ENCODE data around the gene FRMD8. TPM values are rescaled to one million over a fixed set of nuclear protein-coding genes. Genes with fewer than 3 reads are reported as not detected.
A peak's percentile ranks its signal among the peaks of the same experiment; 100 is the strongest.

The FRMD8 gene
- total and polyA plus RNA-seq, 9 donors: 4.3 to 41.7 (median 25.2) TPM

DNA sequence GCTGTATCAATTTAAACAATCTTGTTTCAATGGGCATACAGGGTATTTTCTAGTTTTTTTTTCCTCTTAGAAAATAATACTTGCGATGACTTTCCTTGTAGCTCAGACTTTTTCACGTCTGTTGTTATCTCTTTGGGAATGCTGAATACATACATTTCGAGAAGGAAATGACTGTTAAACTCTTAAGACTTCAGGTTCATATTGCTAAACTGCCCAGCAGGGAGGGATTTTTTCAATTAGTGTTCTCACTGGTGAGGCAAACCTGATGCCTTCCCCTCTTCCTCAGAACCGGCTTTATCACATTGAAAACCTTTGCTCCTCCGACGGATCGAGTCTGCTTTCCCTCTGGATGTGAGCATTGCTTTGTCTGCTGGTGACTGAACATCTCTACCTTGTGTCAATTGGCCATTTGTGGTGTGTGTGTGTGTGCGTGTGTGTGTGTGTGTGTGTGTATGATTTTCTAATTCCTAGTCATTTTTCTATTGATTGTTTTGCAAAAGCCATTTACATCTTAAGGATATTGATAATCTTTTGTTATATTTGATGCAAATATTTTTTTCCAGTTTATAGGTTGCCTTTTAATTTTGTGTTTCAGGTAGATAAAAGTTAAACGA is 42.7 kb downstream of the FRMD8 start:
- Histone ChIP-seq H3K27me3 (no peaks in the 10 kb centered on the region), H3K4me1 (ENCODE audit: insufficient read depth) (peaks cover 6% of the 10 kb centered on the region), H3K4me3 (no peak overlapping the region), H3K9me3 (no peaks in the 10 kb centered on the region), H3K36me3 (no peaks in the 10 kb centered on the region), H3K27ac (peak overlapping the region in 1 of 2 donors; percentile 50)
- TF ChIP-seq, protein P1, sequence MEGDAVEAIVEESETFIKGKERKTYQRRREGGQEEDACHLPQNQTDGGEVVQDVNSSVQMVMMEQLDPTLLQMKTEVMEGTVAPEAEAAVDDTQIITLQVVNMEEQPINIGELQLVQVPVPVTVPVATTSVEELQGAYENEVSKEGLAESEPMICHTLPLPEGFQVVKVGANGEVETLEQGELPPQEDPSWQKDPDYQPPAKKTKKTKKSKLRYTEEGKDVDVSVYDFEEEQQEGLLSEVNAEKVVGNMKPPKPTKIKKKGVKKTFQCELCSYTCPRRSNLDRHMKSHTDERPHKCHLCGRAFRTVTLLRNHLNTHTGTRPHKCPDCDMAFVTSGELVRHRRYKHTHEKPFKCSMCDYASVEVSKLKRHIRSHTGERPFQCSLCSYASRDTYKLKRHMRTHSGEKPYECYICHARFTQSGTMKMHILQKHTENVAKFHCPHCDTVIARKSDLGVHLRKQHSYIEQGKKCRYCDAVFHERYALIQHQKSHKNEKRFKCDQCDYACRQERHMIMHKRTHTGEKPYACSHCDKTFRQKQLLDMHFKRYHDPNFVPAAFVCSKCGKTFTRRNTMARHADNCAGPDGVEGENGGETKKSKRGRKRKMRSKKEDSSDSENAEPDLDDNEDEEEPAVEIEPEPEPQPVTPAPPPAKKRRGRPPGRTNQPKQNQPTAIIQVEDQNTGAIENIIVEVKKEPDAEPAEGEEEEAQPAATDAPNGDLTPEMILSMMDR (IDR thresholded peaks at IDR 0.05): no peak
- peak; percentile 29 for TF ChIP-seq POLR2A (IDR thresholded peaks at IDR 0.05)
- WGBS, 3 donors: 6 to 9% (median 7%) methylated on average over 9 of the region's 9 CpGs
- intact Hi-C loops (cut with DNase I): no loop called here
- DNase-seq: peak in 3 of 5 donors; percentile 40 to 42 (median 42)

DNA sequence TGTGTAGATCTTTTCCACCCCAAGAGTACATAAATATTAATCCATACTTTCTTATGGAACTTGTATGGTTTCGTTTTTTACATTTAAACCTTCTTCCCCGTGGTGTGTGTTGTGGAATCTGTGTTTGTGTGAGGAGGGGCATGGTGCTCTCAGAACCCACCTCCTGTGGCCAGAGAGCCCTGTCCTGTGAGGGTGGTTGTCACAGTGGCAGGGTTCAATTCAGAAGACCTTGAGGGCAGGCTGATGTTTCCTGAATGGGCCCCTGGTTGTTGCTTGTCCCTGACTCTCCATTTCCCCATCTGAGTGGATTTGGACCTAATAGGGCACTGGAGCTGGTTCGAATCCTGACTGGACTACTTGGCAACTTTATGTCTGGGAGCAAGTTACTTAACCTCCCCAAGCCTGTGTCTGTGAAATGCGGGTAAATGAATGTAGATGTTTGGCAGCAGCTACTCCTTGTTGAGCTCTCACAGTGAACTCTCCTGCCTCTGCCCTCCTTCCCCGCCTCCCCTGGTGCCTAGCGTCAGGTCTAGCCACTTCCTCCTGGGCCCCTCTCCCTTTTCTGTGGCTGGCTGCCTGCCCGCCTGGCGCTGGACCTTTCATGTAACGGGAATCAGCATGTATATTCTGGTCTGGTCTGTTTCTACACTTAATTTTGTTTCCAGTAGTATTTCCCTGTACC is 43.4 kb downstream of the FRMD8 start:
- H3K36me3 ChIP-seq: no peaks in the 10 kb centered on the region
- no peaks in the 10 kb centered on the region for H3K9me3 ChIP-seq
- peak overlapping the region; percentile 29 to 50 for H3K27ac ChIP-seq
- H3K4me3 ChIP-seq: peak overlapping the region; percentile 12
- TF ChIP-seq EP300 (IDR thresholded peaks at IDR 0.05): no peak
- TF ChIP-seq POLR2A (IDR thresholded peaks at IDR 0.05): peak; percentile 45
- intact Hi-C loops (cut with DNase I): no loop called here
- peak; percentile 67 to 82 (median 76) for DNase-seq
- H3K27me3 ChIP-seq: no peaks in the 10 kb centered on the region
- H3K4me1 ChIP-seq (ENCODE audit: insufficient read depth): peaks cover 6% of the 10 kb centered on the region
- WGBS, 3 donors: 8 to 11% (median 11%) methylated on average over 9 of the region's 9 CpGs

GRCh38 chr11:65430406-65431217 is 44.2 kb downstream of the FRMD8 start:
- Histone ChIP-seq H3K27ac (peak overlapping the region; percentile 29 to 50), H3K27me3 (no peaks in the 10 kb centered on the region), H3K36me3 (no peaks in the 10 kb centered on the region), H3K9me3 (no peaks in the 10 kb centered on the region), H3K4me3 (peak overlapping the region; percentile 12), H3K4me1 (ENCODE audit: insufficient read depth) (peaks cover 6% of the 10 kb centered on the region)
- DNase-seq: peak in 1 of 5 donors; percentile 14
- intact Hi-C loops (cut with DNase I): no loop called here
- peak; percentile 15 for TF ChIP-seq POLR2A (IDR thresholded peaks at IDR 0.05)
- no peak for TF ChIP-seq EP300 (IDR thresholded peaks at IDR 0.05)
- WGBS, 3 donors: 47 to 48% (median 47%) methylated on average over 6 of the region's 6 CpGs

DNA sequence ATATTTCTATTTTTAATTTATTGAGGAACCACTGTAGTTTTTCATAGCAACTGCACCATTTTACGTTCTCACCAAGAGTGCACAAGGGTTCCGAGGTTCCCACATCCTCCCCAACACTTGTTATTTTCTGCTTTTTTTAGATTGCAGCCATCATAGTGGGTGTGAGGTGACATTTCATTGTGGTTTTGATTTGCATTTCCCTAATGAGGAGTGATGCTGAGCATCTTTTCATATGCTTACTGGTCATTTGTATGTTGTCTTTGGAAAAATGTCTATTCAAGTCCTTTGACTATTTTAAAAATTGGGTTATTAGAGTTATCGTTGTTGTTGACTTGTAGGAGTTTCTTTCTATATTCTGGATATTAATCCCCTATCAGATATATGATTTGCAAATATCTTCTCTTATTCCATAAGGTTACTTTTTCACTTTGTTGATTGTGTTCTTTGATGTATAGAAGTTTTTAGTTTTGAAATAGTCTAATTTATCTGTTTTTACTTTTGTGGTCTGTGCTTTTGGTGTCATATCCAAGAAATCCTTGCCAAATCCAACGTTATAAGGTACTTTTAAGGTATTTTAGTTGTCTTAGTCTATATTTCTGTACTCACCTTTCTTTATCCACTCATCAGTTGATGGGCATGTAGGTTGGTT is 45.1 kb downstream of the FRMD8 start:
- Histone ChIP-seq H3K27ac (no peak overlapping the region), H3K9me3 (no peaks in the 10 kb centered on the region), H3K27me3 (no peaks in the 10 kb centered on the region), H3K4me3 (no peak overlapping the region), H3K36me3 (no peaks in the 10 kb centered on the region), H3K4me1 (ENCODE audit: insufficient read depth) (peaks cover 6% of the 10 kb centered on the region)
- no peak for DNase-seq
- TF ChIP-seq, protein P1 (IDR thresholded peaks at IDR 0.05): no peak
- whole genome bisulfite sequencing, 3 donors: 52 to 67% (median 63%) methylated on average over 4 of the region's 4 CpGs
- intact Hi-C loops (cut with DNase I): no loop called here

DNA sequence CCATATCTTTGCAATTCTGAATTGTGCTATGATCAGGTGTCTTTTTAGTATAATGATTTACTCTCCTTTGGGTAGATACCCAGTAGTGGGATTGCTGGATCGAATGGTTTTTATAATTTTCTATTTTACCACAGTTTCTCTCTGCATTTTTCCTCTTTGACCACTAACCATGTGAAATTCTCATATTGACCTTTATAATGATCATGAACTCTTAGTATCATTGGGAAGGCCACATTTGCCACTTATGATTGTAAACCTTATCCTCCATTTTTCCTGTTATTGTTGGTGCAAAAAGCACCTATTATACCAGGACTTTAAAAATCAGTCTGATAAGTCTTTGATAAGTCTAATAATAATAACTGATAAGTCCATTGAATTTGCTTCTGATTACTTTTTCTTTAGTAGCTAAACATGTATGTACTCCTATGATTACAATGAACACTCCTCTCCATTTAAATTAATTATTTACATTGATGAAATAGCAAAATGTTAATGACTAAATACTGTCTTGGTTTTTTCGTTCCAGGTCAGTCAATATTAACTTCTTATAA is 45.7 kb downstream of the FRMD8 start:
- WGBS, 3 donors: 80 to 88% (median 82%) methylated on average over 2 of the region's 2 CpGs
- intact Hi-C loops (cut with DNase I): no loop called here
- H3K4me3 ChIP-seq: no peak overlapping the region
- no peak for DNase-seq
- peaks cover 6% of the 10 kb centered on the region for H3K4me1 ChIP-seq (ENCODE audit: insufficient read depth)
- no peaks in the 10 kb centered on the region for H3K9me3 ChIP-seq
- H3K27me3 ChIP-seq: no peaks in the 10 kb centered on the region
- TF ChIP-seq, protein P1 (IDR thresholded peaks at IDR 0.05): no peak
- TF ChIP-seq POLR2A (IDR thresholded peaks at IDR 0.05): no peak
- TF ChIP-seq EP300 (IDR thresholded peaks at IDR 0.05): no peak
- H3K36me3 ChIP-seq: no peaks in the 10 kb centered on the region
- H3K27ac ChIP-seq: no peak overlapping the region

All from ovary (tissue), 9 donors.